HG03064 (cell line): ENCODE results near the gene GCLC.
A peak's percentile ranks its signal among the peaks of the same experiment; 100 is the strongest.
"Not testable (repeated sequence)": the region's sequence is repeated elsewhere in the genome, so short reads cannot be mapped to it uniquely, and the experiment has no call there.

Source experiments
- ATAC-seq: cut with Tn5 transposase; IDR thresholded peaks from one replicate; pipeline ENCODE4 v1.9.1; 2021; ENCODE audit warnings: low read depth; ENCODE audit not compliant: unreplicated experiment

GCLC gene

GRCh38 chr6:53564401-53565065 lies 19.6 kb upstream of the GCLC start:
- no peak for ATAC-seq

DNA sequence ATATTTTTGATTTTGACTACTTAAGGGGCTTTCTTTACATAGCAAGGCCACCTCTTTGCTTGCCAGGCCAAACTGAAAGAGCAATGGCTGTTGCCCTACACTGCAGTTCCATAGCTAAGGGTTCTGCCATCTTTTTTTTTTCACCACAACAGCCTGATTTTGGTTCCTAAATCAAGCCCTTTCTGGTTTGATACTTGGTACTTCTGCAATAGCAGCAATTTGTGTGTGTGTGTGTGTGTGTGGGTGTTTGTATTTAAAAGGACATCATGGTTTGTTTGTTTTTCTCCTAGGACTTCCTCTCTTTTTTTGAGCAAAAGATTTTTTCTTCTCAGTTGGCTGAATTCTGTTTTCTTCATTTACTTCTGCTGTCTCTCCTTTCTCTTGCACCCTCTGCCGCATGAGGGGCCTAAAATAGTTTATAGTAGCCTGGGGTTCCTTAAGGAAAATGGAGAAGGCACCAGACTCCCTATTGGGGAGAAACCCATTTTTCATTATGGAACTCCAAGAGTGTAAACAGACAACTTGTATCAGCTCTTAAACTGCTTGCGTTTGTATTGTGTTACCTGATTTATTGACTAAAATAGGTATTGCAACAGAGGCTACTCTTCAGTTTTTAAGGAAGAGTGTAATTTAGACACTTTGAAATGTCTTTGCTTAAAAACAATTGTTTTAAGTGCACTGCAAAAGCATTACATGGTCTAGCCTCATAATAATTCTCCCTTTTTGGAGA lies 12.2 kb upstream of the GCLC start:
- no peak for ATAC-seq

- not testable (repeated sequence) for ATAC-seq
These were observed 8.7 kb upstream of the GCLC start for GRCh38 chr6:53553600-53553999.

GRCh38 chr6:53551681-53552080 lies 6.8 kb upstream of the GCLC start:
- not testable (repeated sequence) for ATAC-seq

DNA sequence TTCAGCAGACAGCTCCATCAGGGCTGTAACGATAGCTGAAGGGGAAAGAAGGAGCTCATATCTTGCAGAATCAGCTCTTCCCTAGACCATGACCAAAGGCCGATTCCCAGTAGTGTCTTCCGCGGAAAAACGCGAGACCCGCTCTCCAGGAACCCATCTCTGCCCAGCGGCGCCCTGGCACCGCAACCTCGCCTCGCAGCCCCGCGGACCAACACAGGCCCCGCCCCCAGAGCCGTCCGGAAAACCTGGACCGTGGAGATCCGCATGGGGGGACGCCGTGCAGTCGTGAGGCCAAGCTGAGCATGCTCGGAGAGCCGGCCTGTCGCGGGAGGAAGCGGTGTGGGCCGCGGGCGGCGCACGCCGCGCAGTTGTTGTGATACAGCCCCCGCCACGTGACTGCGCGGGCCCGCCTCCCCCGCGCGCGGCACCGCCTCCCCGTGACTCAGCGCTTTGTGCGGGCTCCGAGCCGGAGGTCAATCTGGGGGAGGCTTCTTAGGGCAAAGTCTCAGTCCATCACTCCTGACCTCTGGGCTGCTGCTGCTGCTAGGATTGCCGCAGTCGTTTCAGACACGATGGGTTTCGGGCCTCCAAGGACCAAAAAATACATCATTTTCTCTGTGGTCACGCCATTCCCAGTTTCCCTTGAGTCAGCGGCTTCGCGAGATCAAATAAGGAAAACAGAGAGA lies 3.1 kb upstream of the GCLC start:
- peak; percentile 66 for ATAC-seq

DNA sequence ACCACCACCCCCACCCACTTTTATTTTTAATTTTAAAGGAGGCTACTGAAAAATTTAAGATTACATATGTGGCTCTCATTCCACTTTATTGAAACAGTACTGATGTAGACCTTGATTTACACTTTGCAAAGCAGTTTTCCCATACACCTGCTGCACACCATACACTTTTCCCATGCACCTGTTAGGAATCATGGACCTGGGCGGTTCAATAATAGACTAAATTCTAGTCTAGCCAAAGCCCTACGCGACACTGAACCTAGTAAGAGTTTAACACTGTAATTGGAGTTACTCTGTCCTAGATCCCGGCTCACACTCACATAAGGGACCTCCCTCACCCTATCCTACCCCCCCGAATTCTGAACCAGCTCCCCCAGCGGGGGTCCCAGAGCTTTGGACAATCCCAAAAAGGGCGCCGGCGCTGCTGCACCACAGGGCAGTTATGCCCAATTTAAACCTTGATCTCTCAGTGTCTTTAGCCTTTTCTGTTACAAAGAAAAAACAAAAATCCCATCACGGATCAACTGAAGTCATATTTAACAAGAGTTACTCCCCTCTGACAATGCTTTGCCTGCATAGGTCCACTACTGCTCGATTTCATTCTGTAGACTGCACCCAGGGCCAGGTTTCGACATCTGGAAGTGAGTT lies 2.4 kb upstream of the GCLC start:
- ATAC-seq: no peak

DNA sequence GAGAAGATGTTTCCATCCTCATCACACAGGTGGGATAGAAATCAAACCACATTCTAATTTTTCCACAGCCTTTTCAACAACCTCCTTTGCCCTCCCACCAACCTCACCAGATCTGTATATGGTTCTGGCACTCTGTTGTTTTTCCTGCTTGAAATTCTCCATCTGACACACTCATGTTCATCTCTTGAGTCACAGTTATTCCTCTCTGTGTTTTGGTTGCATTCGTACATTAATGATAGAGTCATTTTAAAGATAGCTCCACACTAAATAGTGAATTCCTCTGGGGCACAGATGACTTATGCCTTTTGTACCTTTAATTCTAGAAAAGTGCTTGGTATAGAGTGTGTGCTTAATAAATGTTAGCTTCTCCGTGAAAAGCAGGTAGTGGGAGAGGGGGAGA lies 1.4 kb upstream of the GCLC start:
- ATAC-seq: no peak

GRCh38 chr6:53544217-53544469 lies 758 bp downstream of the GCLC start:
- ATAC-seq: no peak

DNA sequence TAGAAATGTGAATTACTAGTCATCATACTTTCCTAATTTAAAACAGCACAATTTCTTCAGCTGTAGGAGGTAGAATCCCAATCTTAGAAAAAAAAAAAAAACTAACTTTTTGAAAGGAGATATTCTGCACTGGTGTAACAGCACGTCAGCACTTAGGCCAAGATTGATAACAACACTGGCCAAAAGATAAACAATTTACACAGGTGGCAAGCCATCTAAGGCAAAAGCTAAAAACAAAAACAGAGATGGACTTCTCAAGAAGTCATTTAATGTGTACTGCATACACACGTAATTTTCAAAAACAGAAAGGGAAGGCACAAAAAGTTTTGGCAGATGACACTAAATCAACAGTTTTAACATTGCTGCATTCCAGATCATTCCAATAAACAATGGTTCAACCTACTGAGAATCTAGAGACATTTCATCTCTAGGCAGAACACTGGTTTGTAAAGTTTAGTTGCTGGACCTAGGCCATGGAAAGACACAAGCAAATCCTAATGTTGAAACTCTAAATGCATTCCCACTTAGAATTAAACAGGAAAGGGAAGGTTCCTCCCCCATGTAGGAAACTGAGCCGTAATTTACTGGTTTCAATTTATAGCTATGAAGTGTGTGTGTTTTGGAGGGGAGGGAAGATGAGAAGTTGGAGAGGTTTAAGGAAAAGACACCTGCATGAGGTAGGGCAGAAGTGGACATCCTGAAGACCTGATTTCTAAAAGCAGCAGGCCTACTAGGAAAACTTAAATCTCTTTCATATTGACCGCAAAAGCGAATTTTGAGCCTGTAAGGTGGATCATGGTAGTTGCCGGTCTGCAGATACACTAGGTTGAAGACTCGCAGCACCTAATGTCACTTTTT lies 1.3 kb downstream of the GCLC start:
- ATAC-seq: no peak

DNA sequence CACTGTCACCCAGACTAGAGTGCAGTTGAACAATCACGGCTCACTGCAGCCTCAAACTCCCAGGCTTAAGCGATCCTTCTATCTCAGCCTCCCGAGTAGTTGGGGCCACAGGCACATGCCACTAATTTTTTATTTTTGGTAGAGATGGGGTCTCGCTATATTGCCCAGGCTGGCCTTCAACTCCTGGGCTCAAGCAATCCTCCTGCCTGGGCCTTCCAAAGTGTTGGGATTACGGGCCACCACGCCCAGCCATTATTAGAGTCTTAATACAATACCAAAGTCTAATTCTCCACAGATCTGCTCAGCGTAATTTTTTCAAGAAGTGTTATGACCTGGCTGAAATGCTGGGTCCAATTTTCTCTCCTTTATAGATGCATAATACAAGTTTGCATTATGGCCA lies 3.0 kb downstream of the GCLC start:
- no peak for ATAC-seq

GRCh38 chr6:53540129-53540692 lies 4.7 kb downstream of the GCLC start:
- ATAC-seq: no peak

- no peak for ATAC-seq
These were observed 5.3 kb downstream of the GCLC start for GRCh38 chr6:53539561-53539960.

DNA sequence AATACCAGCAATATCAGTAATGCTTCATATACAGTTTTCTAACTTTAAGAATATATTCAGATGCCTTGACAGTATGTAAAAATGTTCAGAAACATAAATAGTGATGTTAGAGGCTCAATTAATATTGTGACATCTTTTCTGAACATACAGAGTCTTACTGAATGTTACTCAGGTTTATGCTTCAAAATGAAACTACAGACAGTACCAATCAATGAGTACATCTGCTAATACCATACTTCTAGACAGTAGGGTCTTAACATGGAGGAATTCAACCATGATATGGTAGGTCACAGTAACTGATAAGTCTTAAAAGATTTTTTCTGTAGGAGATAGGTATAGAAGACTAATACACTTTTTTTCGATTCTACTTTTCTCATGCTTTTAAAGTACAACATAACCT lies 8.3 kb downstream of the GCLC start:
- no peak for ATAC-seq

- no peak for ATAC-seq
These were observed 12.0 kb downstream of the GCLC start for GRCh38 chr6:53532942-53533341.

GRCh38 chr6:53532061-53532797 lies 12.7 kb downstream of the GCLC start:
- ATAC-seq: peak; percentile 50

DNA sequence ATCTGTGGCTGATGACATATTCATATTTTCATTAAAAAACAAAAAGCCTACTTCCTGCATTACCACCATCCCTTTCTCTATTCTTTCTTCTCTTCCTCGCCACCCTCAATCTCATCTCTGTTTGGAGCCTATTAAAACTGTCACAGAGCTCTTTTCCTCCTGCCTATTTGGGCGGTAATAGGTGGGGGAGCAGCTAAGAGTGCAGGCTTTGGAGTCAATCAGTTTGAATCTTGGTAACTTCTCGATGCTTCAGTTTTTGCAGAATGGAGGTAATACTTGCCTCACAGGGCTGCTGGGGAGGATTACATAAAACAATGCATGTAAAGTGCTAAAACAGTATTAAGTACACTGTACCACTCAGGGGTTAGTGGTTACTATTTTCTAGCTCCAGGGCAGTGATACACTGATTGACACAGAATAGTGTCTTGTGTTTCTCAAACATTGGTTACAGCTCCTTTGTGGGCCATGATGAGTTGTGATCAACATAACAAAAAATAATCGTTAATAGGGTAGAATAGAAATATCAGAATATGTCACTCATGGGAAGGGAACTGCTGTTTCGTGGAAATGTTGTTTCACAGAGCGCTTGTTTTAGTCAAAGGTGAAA lies 14.0 kb downstream of the GCLC start:
- no peak for ATAC-seq

DNA sequence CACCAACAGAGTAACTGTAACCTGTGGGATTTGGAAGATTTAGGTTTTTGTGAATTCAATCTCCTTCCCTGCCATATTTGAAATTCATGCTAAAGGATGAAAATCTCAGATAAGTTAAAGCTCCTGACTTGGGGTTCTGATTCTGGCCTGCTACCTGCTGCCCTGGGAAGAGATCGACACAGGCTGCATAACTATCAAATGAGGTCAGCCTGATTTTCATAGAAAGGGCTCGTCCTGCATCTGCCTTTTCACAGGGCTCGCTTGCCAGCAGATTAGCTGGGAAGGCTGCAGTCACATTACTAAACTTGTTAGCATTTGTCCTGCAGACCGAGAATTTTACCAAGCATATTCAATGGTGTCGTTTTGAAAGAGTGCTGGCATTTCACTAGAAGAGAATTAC lies 14.6 kb downstream of the GCLC start:
- no peak for ATAC-seq

DNA sequence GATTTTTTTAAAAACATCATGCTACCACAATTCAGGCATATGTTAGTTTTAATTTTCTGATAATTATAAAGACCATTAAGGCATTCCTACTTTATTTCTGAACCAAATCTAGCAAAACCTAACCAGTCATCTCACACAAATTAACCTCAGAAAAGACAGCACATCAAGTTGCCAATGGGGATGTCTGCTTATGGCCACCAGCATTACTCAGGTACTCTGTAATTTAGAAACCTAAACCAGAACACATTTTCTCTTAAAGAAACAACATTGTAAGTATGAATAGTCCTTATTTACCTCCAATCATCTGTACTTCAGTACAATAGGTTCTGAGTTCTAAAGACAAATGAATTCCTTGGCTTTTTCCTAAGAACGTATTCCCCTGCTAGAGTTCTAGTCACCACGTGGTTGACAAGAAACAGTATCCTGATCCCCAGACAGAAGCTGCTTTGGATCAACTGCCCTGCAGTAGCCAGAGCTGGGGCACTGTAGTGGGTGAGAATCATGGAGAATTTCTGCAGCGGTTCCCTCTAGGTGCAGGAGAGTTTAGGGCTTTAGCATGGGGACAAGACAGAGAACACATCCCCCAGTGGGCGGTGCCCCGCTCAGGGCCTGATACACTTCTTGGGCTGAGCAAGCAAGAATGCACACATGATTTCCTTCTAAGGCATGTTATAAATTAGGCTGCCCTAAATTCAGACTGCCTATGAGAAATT lies 15.4 kb downstream of the GCLC start:
- no peak for ATAC-seq

DNA sequence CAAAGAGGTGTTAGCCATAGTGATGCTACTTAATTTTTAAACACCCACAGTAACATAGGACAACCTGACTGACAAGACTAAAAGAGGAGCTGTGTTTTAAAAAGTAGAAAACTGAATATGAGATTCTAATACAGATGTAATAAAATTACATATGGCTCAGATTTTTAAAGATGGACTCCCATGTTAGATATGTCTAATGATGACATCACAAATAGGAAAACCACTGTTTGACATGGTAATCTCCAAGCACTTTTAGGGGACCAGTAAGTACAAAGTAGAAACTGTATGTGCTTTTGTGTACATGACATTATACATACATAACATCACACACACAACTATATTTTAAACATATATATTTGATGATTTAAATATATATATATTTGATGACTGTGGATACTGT lies 16.8 kb downstream of the GCLC start:
- no peak for ATAC-seq
